ENCODE measurements around the gene PPP1CC.
"Not testable (repeated sequence)": the region's sequence is repeated elsewhere in the genome, so short reads cannot be mapped to it uniquely, and the experiment has no call there.

Gene PPP1CC

DNA sequence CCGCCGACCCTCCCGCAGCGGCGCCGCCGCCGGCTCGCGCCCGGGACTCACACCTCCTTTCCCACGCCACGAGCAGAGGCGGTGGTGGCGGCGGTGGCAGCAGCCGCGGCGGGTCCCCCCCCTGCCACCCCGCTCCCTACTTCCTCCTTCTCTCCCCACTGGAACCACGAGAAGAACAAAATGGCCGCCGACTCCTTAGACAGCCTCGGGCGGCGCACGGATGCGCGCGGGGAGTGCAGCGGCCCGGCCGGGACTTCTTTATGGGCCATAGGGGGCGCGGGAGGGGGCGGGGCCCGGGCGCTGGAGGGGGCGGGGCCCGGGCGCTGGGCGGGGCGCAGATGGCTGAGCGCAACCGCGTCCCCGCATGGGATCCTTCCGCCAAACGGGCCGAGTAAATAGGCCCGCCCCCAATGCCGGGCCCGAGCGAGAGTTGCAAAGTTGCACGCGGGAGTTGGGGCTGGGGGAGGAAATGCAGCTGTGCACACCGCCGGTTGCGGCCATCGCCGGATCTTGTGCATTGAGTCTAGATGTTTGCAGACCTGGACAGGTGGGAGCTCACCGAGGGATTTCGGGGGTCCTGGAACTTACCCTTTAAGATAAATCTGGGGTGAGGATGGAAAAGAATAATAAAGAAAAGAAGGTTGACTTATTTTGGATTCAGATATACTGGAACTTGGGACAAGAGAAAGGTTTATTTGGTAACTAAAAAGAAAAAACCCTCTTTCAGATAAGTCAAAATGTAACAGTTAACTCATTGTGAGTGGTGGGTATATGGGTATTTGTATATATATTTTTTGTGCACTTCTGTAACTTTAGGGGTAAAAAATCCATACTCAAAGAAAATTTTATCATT lies at the start of gene PPP1CC:
Gene PPP1CC (minus strand): TSS at position 174 of the 853 bp plus-strand sequence. CDS start 184 bp downstream, outside the sequence.
- peak; percentile 96 for DNase-seq (ENCODE audit: low spot score)

GRCh38 chr12:110791589-110791988 lies 48.9 kb upstream of the PPP1CC start:
- no peak for DNase-seq (ENCODE audit: low spot score)

DNA sequence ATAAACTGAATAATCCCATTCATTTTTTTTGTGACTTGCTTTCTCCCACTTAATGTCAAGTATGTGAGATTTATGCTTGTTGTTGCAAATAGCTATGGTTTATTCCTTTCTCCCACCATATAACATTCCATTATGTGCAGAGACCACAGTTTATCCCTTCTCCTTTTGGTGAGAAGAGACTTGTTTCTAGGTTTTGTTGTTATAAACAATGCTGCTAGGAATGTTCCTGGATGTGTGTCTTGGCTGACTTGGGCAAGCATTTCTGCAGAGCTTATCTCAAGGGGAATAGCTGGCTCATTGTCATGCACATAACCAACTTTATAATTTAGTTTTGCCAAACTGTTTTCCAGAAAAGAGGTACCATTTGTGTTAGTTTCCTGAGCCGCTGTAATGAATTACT lies 47.6 kb upstream of the PPP1CC start:
- no peak for DNase-seq (ENCODE audit: low spot score)

DNA sequence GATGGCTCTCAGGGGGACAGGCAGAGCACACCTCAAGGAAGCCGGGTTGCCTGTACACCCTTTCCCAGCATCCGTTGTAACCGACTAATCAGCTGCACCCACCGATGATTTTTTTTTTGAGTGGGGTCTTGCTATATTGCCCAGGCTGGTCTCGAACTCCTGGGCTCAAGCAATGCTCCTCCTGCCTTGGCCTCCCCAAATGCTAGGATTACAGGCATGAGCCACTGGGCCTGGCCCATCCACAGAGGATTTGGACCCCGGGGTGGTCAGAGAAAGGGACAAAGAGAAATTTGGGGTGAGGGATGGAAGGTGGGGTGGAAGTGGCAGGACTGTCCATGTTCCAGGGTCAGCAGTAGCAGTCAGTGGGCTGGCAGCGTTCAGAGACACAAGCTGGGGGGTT lies 43.3 kb upstream of the PPP1CC start:
- no peak for DNase-seq (ENCODE audit: low spot score)

DNA sequence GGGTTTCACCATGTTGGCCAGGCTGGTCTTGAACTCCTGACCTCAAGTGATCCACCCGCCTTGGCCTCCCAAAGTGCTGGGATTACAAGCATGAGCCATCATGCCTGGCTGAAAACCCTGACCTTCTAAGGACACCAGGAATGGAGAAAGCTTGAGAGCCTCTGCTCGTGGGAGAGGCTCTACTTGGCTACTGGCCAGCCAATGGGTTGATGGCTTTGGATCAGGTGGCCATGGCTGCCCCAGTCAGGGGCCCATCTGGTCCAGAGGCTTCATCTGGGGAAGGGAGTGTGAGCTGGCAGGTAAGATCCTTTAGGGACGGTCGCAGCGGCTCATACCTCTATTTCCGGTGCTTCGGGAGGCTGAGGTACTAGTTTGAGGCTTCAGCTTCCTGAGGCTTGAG lies 42.5 kb upstream of the PPP1CC start:
- DNase-seq (ENCODE audit: low spot score), result no peak

- no peak for DNase-seq (ENCODE audit: low spot score)
These were observed 40.2 kb upstream of the PPP1CC start for GRCh38 chr12:110782922-110783321.

DNA sequence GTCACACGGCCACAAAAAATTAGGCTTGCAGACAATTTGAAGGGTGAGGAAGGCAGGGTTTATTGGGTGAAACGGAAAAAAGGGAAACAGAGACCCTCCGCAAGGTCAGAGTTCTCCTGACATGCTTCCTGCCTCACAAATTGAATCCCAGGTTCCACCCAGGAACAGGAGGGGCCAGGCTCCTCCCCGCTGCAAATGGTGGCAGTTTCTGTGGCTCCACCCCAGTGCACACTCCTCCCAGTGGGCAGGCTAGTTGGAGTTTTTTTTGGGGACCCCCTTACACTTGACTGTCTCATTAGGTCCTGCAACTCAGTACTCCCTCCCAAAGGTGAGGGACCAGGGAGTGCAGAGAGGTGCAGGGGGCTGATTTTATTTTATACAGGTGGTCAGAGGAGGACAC lies 39.4 kb upstream of the PPP1CC start:
- no peak for DNase-seq (ENCODE audit: low spot score)

- no peak for DNase-seq (ENCODE audit: low spot score)
These were observed 37.8 kb upstream of the PPP1CC start for GRCh38 chr12:110780448-110780847.

DNA sequence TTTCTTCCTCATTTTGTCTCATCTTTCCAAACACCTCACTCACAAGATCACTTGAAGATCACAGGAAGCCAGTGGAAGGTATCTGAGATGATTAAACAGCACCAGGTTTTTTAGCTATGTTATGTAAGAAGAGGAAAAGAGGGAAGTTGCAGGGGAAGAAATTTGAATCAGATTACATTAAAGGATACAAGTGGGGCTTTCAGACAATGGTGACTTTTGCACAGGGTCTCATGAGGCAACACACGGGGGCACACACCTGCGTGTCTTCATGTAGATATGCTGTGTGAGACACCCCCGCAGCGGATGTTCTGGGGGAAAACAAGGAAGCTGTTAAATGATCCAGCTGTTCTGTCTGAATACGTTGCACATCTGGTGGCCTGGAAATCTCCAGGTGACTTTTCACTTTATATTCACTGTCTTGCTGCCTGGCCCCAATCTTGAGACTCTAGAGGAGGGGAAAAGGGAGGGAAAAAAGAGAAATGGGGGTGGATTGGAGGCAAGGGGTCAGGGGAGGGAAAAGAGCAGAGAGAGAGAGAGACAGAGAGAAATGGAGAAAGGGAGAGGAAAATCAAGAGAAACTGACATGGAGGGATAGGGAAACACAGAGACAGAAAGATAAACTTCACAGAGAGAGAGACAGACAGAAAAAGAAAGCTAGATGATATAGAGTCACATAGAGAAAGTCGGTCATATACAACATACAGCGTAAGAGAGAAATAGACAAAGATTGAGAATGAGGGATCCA lies 36.3 kb upstream of the PPP1CC start:
- DNase-seq (ENCODE audit: low spot score), result no peak

DNA sequence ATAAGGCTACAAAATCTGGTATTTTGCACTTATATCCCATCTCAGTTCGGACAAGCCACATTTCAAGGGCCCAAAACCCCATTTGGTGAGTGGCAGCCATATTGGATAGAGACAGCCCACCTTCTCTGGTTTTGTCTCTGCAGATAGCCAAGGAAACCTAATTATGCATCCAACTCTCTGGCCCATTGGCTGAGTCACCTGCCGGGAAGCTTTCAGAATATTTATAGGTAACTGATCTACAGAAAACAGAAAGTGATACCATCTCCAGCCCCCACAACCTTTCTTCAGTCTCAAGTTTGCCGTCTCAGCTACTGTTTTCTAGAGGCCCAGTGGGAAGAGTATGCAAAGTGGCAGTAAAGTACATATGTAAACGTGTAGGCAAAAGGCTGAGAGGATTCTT lies 33.7 kb upstream of the PPP1CC start:
- DNase-seq (ENCODE audit: low spot score), result no peak

DNA sequence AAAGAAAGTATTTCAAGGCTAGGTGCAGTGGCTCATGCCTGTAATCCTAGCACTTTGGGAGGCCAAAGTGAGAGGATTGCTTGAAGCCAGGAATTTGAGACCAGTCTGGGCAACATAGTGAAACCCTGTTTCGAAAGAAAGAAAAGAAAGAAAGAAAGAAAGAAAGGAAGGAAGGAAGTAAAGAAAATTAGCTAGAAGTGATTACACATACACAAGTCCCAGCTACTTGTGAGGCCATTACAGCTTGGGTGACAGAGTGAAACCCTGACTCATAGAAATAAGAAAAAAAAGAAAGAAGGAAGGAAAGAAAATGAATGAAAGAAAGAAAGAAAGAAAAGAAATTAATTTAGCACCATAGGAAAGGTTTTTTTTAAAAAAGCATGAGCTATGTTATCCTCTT lies 33.3 kb upstream of the PPP1CC start:
- no peak for DNase-seq (ENCODE audit: low spot score)

DNA sequence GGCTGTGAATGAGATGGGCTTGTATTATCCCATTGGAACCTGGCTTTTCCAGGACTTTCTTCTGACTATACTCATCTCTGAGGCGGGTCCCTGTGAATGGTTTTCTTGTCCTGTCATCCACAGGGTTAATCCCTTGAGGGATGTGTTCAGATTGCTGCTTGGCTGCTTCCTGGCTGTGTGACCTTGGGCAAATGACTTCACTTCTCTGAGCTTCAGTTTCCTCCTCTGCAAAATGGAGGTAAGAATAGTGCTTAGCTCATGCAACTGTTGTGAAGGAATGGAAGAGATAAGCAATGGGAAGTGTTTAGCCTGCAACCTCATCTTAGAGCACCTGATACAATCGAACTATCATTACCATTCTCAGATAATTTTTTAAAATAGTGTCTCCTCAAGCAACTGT lies 32.1 kb upstream of the PPP1CC start:
- no peak for DNase-seq (ENCODE audit: low spot score)

- DNase-seq (ENCODE audit: low spot score), result no peak
These were observed 26.3 kb upstream of the PPP1CC start for GRCh38 chr12:110768960-110769359.

DNA sequence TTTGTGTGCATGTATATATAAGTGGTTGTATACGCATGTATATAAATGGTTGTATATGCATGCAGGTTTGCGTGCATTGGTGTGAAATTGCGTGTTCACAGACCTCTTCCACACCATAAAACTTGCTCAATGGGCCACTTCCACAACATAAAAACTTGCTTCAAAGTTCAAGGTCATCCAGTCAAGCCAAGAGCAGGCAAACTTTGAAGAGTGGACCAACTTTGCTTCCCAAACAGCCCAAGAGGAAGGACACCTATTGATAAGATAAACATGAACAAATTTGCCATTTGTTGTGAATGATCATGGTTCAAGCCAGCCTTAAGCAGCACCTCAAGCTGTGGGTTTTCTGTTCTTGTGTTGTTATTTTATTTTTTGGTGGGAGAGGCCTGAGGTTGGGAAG lies 25.2 kb upstream of the PPP1CC start:
- DNase-seq (ENCODE audit: low spot score), result no peak

- DNase-seq (ENCODE audit: low spot score), result no peak
These were observed 23.8 kb upstream of the PPP1CC start for GRCh38 chr12:110766311-110767154.

DNA sequence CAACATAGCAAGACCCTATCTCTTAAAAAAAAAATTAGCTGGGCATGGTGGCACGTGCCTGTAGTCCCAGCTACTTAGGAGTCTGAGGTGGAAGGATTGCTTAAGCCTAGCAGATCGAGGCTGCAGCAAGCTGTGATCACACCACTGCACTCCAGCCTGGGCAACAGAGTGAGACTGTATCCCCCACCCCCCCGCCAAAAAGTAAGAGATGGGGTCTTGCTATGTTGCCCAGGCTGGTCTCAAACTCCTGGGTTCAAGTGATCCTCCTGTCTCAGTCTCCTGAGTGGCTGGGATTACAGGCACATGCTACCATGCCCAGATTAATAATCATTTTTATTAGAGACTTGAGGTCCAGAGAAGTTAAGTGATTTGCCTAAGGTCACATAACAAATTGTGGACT lies 22.9 kb upstream of the PPP1CC start:
- not testable (repeated sequence) for DNase-seq (ENCODE audit: low spot score)

DNA sequence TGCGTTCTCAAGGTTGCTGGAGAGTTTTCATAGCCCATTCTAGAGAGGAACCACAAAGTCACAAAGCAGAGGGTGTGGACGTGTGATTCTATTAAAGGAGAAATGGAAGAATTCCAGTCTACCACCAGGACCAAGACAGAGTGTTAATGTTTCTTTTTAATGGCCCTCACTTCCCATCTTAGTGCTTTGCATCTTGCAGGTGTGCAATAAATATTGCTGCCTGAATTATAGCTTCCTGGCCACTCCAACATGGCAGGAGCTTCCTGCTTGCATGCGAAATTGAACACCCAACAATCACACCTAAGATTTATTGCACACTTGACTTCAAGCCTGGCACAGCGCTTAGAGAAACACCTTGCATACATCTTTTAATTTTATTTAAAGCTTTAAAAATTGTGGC lies 22.4 kb upstream of the PPP1CC start:
- DNase-seq (ENCODE audit: low spot score), result no peak

DNA sequence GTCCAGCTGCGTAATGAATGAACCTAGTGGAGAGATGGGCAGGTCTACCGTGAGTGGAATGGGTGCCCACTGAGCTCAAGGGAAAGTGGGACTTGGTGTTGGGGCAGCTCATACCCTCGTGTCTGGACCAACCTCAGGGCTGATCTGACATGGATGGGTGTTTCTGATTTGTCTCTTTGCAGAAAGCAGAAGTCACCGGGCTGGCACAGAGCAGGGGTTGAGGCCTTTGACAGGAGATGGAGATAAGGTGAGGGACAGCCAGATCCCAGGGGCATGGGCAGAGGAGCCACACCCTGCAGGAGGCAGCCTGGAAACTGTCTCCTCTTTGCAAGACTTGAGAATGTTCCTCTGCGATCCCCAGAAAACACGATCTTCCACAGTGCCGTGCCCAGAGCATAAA lies 20.9 kb upstream of the PPP1CC start:
- DNase-seq (ENCODE audit: low spot score), result no peak

- no peak for DNase-seq (ENCODE audit: low spot score)
These were observed 20.2 kb upstream of the PPP1CC start for GRCh38 chr12:110762891-110763290.

DNA sequence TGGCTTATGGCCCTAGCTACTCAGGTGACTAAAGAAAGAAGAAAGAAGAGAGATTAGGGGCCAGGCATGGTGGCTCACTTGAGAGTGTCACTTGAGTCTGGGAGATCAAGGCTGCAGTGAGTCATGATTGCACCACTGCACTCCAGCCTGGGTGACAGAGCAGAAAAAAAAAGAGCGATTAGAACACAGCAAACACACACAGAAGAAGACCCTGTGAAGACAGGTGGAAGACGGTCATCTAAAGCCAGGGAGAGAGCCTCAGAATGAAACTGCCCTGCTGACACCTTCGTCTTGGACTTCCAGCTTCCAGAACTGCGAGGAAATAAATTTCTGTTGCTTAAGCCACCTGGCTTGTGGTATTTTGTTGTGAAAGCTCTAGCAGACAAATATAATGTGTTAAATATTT lies 17.5 kb upstream of the PPP1CC start:
- no peak for DNase-seq (ENCODE audit: low spot score)

DNA sequence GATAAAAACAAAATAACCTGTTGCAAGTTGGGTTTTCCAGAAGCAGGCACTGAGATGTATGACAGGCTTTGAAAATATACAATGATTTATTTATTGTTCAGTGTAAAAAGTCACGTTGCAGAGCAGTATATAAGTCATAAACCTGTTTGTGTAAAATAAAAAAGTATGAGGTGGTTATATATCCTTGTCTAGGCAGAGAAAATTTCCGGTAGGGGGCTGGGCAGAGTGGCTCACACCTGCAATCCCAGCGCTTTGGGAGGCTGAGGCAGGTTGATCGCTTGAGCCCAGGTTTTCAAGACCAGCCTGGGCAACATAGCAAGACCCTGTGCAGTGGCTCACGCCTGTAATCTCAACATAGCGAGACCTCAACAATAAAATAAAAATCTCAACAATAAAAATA lies 16.2 kb upstream of the PPP1CC start:
- DNase-seq (ENCODE audit: low spot score), result no peak

DNA sequence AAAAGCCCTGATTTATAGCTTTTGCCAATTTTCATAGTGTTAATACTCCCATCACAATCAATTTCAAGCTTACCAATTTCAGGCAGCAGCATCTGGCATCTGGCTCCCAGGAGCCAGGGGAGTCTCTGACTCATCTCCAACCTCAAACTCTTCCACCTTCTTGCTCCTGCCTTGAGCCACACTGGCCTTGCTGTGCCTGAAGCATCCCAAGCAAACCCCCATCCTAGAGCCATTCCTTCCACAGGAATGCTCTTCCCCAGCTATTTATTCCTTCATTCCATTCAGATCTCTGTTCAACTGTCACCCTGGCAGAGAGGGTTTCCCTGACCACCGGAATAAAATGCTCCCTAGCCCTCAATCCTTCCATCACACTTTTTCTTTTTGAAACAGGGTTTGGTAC lies 13.9 kb upstream of the PPP1CC start:
- DNase-seq (ENCODE audit: low spot score), result no peak
